ENCODE data around the gene ME3. TPM values are rescaled to one million over a fixed set of nuclear protein-coding genes. Genes with fewer than 3 reads are reported as not detected.

The ME3 gene
- total and polyA plus RNA-seq, 4 donors: 1.4 to 7.2 (median 2.3) TPM

DNA sequence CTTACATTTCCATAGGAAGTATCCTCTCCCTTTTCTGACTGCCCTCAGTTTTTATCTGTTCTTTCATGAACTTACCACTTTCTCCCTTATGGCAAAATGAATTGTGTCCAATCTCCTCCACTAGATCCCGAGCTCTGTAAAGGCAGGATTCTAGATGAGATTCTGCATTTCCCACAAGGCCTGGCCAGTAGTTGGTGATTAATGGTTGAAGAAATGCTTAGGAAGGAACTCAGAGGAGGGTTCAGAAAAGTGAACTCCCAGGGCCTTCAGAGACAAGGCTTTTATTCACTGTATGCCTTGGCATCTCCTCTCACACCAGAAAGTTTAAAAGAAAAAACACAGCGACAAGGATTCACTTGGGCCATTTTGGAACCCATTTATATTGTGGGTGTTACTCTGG is 231.6 kb downstream of the ME3 start:
- no peak for DNase-seq (ENCODE audit: low spot score)
- TF ChIP-seq HNF4G (IDR thresholded peaks at IDR 0.05): no peak
- no peak for TF ChIP-seq EGR1 (IDR thresholded peaks at IDR 0.05; ENCODE audit: low read depth in 2 of 2)
- TF ChIP-seq JUND (IDR thresholded peaks at IDR 0.05): no peak
- TF ChIP-seq SP1 (IDR thresholded peaks at IDR 0.05): no peak
- TF ChIP-seq, protein P1, sequence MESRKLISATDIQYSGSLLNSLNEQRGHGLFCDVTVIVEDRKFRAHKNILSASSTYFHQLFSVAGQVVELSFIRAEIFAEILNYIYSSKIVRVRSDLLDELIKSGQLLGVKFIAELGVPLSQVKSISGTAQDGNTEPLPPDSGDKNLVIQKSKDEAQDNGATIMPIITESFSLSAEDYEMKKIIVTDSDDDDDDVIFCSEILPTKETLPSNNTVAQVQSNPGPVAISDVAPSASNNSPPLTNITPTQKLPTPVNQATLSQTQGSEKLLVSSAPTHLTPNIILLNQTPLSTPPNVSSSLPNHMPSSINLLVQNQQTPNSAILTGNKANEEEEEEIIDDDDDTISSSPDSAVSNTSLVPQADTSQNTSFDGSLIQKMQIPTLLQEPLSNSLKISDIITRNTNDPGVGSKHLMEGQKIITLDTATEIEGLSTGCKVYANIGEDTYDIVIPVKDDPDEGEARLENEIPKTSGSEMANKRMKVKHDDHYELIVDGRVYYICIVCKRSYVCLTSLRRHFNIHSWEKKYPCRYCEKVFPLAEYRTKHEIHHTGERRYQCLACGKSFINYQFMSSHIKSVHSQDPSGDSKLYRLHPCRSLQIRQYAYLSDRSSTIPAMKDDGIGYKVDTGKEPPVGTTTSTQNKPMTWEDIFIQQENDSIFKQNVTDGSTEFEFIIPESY (IDR thresholded peaks at IDR 0.05): no peak
- no peak for TF ChIP-seq NR2F2 (IDR thresholded peaks at IDR 0.05)
- TF ChIP-seq FOXA1 (IDR thresholded peaks at IDR 0.05): no peak
- TF ChIP-seq TAF1 (conservative IDR thresholded peaks at IDR 0.05): no peak
- H3K4me1 ChIP-seq (ENCODE audit: control insufficient read depth in 4 of 4, insufficient read depth in 4 of 4, low read length in 3 of 4): no peaks in the 10 kb centered on the region
- H3K27ac ChIP-seq (ENCODE audit: low read depth in 1 of 2, low read length in 2 of 2): no peak overlapping the region
- WGBS: 83% methylated on average over 2 of the region's 2 CpGs
- H3K36me3 ChIP-seq (ENCODE audit: control insufficient read depth in 4 of 4, insufficient read depth in 3 of 4, low read depth in 1 of 4, low read length in 3 of 4): no peaks in the 10 kb centered on the region
- H3K4me3 ChIP-seq (ENCODE audit: low read depth in 1 of 3, low read length in 3 of 3): no peak overlapping the region
- H3K9me3 ChIP-seq (ENCODE audit: control insufficient read depth in 4 of 4, low read length in 3 of 4): no peaks in the 10 kb centered on the region
- H3K9ac ChIP-seq (ENCODE audit: low read depth in 1 of 2, low read length in 2 of 2): no peak overlapping the region
- H3K27me3 ChIP-seq (ENCODE audit: control insufficient read depth in 4 of 4, insufficient read depth in 4 of 4, low read length in 3 of 4): no peaks in the 10 kb centered on the region

DNA sequence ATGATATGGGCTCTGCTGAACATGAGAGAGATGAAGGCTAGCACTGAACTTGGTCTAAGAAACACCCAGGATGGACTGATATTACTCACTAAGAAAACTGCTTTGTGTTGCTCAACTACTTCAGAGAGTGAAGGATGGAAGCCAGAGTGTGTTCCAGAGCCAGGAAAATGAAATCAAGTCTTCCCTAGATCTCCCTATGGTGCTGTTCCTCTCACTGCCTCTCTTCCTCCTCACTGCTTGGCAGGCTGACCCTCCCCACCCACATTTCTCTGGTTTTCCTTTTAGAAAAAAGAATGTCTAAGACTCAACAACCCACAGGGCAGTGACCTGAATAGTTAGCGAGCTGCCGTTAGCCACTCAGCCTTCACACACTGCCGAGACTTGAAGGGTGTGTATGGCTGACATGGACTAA is 232.1 kb downstream of the ME3 start:
- Histone ChIP-seq H3K4me3 (ENCODE audit: low read depth in 1 of 3, low read length in 3 of 3) (no peak overlapping the region), H3K9ac (ENCODE audit: low read depth in 1 of 2, low read length in 2 of 2) (no peak overlapping the region), H3K9me3 (ENCODE audit: control insufficient read depth in 4 of 4, low read length in 3 of 4) (no peaks in the 10 kb centered on the region), H3K27ac (ENCODE audit: low read depth in 1 of 2, low read length in 2 of 2) (no peak overlapping the region), H3K36me3 (ENCODE audit: control insufficient read depth in 4 of 4, insufficient read depth in 3 of 4, low read depth in 1 of 4, low read length in 3 of 4) (no peaks in the 10 kb centered on the region), H3K27me3 (ENCODE audit: control insufficient read depth in 4 of 4, insufficient read depth in 4 of 4, low read length in 3 of 4) (no peaks in the 10 kb centered on the region), H3K4me1 (ENCODE audit: control insufficient read depth in 4 of 4, insufficient read depth in 4 of 4, low read length in 3 of 4) (no peaks in the 10 kb centered on the region)
- TF ChIP-seq RXRA (IDR thresholded peaks at IDR 0.05): peak; percentile 82 to 86
- TF ChIP-seq, protein P2, sequence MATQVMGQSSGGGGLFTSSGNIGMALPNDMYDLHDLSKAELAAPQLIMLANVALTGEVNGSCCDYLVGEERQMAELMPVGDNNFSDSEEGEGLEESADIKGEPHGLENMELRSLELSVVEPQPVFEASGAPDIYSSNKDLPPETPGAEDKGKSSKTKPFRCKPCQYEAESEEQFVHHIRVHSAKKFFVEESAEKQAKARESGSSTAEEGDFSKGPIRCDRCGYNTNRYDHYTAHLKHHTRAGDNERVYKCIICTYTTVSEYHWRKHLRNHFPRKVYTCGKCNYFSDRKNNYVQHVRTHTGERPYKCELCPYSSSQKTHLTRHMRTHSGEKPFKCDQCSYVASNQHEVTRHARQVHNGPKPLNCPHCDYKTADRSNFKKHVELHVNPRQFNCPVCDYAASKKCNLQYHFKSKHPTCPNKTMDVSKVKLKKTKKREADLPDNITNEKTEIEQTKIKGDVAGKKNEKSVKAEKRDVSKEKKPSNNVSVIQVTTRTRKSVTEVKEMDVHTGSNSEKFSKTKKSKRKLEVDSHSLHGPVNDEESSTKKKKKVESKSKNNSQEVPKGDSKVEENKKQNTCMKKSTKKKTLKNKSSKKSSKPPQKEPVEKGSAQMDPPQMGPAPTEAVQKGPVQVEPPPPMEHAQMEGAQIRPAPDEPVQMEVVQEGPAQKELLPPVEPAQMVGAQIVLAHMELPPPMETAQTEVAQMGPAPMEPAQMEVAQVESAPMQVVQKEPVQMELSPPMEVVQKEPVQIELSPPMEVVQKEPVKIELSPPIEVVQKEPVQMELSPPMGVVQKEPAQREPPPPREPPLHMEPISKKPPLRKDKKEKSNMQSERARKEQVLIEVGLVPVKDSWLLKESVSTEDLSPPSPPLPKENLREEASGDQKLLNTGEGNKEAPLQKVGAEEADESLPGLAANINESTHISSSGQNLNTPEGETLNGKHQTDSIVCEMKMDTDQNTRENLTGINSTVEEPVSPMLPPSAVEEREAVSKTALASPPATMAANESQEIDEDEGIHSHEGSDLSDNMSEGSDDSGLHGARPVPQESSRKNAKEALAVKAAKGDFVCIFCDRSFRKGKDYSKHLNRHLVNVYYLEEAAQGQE (IDR thresholded peaks at IDR 0.05): no peak
- TF ChIP-seq SP1 (IDR thresholded peaks at IDR 0.05): peak; percentile 12
- DNase-seq (ENCODE audit: low spot score): no peak
- WGBS: 85% methylated on average over 3 of the region's 3 CpGs

DNA sequence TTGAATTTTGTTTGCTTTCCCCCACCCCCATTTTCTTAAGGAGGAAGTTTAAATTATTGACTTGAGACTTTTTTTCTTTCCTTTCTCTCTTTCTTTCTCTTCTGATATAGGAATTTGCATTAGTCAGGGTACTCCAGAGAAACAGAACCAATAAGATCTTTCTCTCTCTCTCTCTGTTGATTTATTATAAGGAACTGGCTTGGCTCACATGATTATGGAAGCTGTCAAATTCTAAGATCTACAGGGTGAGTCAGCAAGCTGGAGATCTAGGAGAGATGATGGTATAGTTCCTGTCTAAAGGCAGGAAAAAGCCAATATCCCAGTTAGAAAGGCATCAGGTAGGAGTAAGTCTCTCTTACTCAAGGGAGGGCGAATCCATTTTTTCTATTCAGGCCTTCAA is 233.7 kb downstream of the ME3 start:
- TF ChIP-seq HNF4G (IDR thresholded peaks at IDR 0.05) (no peak), GABPA (IDR thresholded peaks at IDR 0.05 in 1 of 2, conservative IDR thresholded peaks at IDR 0.05 in 1 of 2) (no peak), RAD21 (IDR thresholded peaks at IDR 0.05) (no peak), YY1 (IDR thresholded peaks at IDR 0.05) (no peak), HNF4A (conservative IDR thresholded peaks at IDR 0.05) (no peak), JUND (IDR thresholded peaks at IDR 0.05) (no peak), TAF1 (conservative IDR thresholded peaks at IDR 0.05) (no peak), SP1 (IDR thresholded peaks at IDR 0.05) (no peak)
- TF ChIP-seq, protein P3, sequence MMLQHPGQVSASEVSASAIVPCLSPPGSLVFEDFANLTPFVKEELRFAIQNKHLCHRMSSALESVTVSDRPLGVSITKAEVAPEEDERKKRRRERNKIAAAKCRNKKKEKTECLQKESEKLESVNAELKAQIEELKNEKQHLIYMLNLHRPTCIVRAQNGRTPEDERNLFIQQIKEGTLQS (IDR thresholded peaks at IDR 0.05): no peak
- TF ChIP-seq, protein P1 (IDR thresholded peaks at IDR 0.05): no peak
- TF ChIP-seq, protein P4, sequence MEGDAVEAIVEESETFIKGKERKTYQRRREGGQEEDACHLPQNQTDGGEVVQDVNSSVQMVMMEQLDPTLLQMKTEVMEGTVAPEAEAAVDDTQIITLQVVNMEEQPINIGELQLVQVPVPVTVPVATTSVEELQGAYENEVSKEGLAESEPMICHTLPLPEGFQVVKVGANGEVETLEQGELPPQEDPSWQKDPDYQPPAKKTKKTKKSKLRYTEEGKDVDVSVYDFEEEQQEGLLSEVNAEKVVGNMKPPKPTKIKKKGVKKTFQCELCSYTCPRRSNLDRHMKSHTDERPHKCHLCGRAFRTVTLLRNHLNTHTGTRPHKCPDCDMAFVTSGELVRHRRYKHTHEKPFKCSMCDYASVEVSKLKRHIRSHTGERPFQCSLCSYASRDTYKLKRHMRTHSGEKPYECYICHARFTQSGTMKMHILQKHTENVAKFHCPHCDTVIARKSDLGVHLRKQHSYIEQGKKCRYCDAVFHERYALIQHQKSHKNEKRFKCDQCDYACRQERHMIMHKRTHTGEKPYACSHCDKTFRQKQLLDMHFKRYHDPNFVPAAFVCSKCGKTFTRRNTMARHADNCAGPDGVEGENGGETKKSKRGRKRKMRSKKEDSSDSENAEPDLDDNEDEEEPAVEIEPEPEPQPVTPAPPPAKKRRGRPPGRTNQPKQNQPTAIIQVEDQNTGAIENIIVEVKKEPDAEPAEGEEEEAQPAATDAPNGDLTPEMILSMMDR (IDR thresholded peaks at IDR 0.05; ENCODE audit: low read depth, low read length, missing input control): no peak

More for the DNA sequence above, 233.7 kb downstream of the ME3 start:
- Histone ChIP-seq H3K4me1 (ENCODE audit: control insufficient read depth in 4 of 4, insufficient read depth in 4 of 4, low read length in 3 of 4) (no peaks in the 10 kb centered on the region), H3K4me3 (ENCODE audit: low read depth in 1 of 3, low read length in 3 of 3) (no peak overlapping the region), H3K36me3 (ENCODE audit: control insufficient read depth in 4 of 4, insufficient read depth in 3 of 4, low read depth in 1 of 4, low read length in 3 of 4) (no peaks in the 10 kb centered on the region), H3K9me3 (ENCODE audit: control insufficient read depth in 4 of 4, low read length in 3 of 4) (no peaks in the 10 kb centered on the region), H3K27me3 (ENCODE audit: control insufficient read depth in 4 of 4, insufficient read depth in 4 of 4, low read length in 3 of 4) (no peaks in the 10 kb centered on the region), H3K9ac (ENCODE audit: low read depth in 1 of 2, low read length in 2 of 2) (no peak overlapping the region), H3K27ac (ENCODE audit: low read depth in 1 of 2, low read length in 2 of 2) (no peak overlapping the region)
- DNase-seq (ENCODE audit: low spot score): no peak
- 94% methylated on average over 1 of the region's 1 CpG for WGBS

Measured in liver (tissue), 9 donors.